ENCODE data around the gene ELL.

The ELL gene

DNA sequence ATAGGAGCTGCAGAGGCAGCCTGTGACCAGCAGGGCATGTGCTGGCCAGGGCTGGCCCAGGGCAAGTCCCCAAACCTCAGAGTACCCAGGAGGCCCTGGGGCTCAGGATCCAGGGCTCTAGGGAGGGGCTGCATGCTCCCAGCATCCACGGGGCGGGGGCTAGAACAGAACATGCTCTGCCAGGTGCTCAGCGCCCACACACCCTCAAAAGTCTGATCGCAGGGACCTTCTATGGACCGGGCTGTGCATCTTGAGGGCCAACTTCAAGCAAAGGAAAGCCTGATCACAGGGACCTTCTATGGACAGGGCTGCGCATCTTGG, 33.5 kb downstream of the ELL start:
- TF ChIP-seq TOX (CRISPR knock-in tag; IDR thresholded peaks at IDR 0.05; ENCODE audit: borderline replicate concordance) (no peak), OSR1 (CRISPR knock-in tag; IDR thresholded peaks at IDR 0.05) (no peak), GLIS3 (CRISPR knock-in tag; IDR thresholded peaks at IDR 0.05) (no peak), ZC3H10 (CRISPR knock-in tag; IDR thresholded peaks at IDR 0.05) (no peak), TCF4 (CRISPR knock-in tag; IDR thresholded peaks at IDR 0.05; ENCODE audit: borderline replicate concordance) (no peak), ZFP3 (CRISPR knock-in tag; IDR thresholded peaks at IDR 0.05) (no peak), BACH2 (CRISPR knock-in tag; IDR thresholded peaks at IDR 0.05; ENCODE audit: borderline replicate concordance) (no peak), ESRRG (CRISPR knock-in tag; IDR thresholded peaks at IDR 0.05) (no peak), PPARA (CRISPR knock-in tag; IDR thresholded peaks at IDR 0.05; ENCODE audit: borderline replicate concordance) (no peak), SNAI2 (CRISPR knock-in tag; IDR thresholded peaks at IDR 0.05) (no peak)
- TF ChIP-seq, protein P1, sequence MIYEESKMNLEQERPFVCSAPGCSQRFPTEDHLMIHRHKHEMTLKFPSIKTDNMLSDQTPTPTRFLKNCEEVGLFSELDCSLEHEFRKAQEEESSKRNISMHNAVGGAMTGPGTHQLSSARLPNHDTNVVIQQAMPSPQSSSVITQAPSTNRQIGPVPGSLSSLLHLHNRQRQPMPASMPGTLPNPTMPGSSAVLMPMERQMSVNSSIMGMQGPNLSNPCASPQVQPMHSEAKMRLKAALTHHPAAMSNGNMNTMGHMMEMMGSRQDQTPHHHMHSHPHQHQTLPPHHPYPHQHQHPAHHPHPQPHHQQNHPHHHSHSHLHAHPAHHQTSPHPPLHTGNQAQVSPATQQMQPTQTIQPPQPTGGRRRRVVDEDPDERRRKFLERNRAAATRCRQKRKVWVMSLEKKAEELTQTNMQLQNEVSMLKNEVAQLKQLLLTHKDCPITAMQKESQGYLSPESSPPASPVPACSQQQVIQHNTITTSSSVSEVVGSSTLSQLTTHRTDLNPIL (CRISPR knock-in tag; IDR thresholded peaks at IDR 0.05; ENCODE audit: low read depth): no peak
- peak; percentile 78 for ATAC-seq

DNA sequence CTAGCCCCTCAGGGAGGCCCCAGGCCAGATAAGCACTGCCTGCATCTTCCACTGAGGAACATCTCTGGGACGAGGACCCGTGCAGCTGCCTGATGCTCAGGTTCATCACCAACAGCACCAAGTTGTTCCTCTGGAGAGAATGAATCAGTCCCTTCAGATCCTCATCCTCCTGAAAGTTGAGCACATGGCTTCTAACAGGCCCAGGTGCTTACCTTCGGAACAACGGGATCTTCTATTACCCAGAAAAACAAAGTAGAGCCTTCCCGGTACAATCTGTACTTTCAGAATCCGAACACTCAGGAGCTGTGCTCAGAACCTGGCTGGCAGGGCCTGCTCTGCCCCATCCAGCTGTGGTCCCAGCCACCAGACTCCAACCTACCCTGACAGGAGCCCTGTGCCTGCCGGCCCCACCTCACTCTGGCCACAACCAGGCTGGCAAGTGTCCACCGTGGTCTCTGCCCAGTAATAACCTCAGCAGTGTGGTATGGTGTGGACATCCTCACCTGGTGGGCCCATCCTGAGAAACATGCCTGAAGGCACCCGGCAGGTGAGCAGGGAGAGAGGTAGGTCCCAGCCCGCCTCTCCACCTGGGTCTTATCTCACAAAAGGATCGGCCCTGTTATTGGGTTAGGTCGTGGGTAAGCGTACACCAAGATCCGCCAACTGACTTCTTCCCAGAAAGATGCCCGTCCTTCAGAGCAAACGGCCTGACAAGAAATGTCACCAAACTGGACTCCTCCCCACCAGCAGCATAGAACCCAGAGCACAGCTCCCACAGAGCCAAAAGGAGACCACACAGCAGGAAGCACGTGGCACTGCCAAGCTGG, 34.1 kb downstream of the ELL start:
- no peak for TF ChIP-seq ZNF8 (CRISPR knock-in tag; IDR thresholded peaks at IDR 0.05)
- no peak for TF ChIP-seq ZNF565 (CRISPR knock-in tag; conservative IDR thresholded peaks at IDR 0.05; ENCODE audit: low read depth)
- TF ChIP-seq ZFP30 (CRISPR knock-in tag; IDR thresholded peaks at IDR 0.05): no peak
- TF ChIP-seq ZNF70 (CRISPR knock-in tag; IDR thresholded peaks at IDR 0.05): no peak
- no peak for TF ChIP-seq TCF4 (CRISPR knock-in tag; IDR thresholded peaks at IDR 0.05; ENCODE audit: borderline replicate concordance)
- TF ChIP-seq ISL1 (CRISPR knock-in tag; IDR thresholded peaks at IDR 0.05): no peak
- TF ChIP-seq, protein P2, sequence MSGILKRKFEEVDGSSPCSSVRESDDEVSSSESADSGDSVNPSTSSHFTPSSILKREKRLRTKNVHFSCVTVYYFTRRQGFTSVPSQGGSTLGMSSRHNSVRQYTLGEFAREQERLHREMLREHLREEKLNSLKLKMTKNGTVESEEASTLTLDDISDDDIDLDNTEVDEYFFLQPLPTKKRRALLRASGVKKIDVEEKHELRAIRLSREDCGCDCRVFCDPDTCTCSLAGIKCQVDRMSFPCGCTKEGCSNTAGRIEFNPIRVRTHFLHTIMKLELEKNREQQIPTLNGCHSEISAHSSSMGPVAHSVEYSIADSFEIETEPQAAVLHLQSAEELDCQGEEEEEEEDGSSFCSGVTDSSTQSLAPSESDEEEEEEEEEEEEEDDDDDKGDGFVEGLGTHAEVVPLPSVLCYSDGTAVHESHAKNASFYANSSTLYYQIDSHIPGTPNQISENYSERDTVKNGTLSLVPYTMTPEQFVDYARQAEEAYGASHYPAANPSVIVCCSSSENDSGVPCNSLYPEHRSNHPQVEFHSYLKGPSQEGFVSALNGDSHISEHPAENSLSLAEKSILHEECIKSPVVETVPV (CRISPR knock-in tag; IDR thresholded peaks at IDR 0.05): no peak
- TF ChIP-seq OSR1 (CRISPR knock-in tag; IDR thresholded peaks at IDR 0.05): no peak
- no peak for TF ChIP-seq ARNTL (CRISPR knock-in tag; IDR thresholded peaks at IDR 0.05; ENCODE audit: borderline replicate concordance, low read depth)
- no peak for TF ChIP-seq PPARA (CRISPR knock-in tag; IDR thresholded peaks at IDR 0.05; ENCODE audit: borderline replicate concordance)
- no peak for ATAC-seq

DNA sequence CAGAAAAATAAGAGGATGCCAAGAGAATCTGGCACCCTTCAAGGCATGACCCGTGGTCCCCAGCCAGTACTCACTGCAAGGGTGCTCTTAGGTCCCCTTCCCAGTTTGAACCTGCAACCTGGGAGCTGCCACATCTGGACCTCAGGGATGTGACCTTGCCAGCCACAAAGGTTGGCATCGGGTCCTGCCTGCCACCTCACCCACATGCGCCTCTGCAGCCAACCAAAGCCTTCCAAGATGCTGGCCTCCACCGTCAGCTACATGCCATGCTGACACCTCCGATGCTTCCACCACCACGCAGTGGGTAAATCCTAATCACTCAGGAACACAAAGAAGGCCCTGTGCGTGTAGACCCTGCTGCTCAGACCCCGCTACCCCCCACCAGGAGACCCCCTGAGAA, 35.1 kb downstream of the ELL start:
- no peak for ATAC-seq
- TF ChIP-seq ZNF8 (CRISPR knock-in tag; IDR thresholded peaks at IDR 0.05) (no peak), PPARA (CRISPR knock-in tag; IDR thresholded peaks at IDR 0.05; ENCODE audit: borderline replicate concordance) (no peak), BACH2 (CRISPR knock-in tag; IDR thresholded peaks at IDR 0.05; ENCODE audit: borderline replicate concordance) (no peak), ZC3H10 (CRISPR knock-in tag; IDR thresholded peaks at IDR 0.05) (no peak), SNAI2 (CRISPR knock-in tag; IDR thresholded peaks at IDR 0.05) (no peak), ZFP3 (CRISPR knock-in tag; IDR thresholded peaks at IDR 0.05) (no peak), ZNF70 (CRISPR knock-in tag; IDR thresholded peaks at IDR 0.05) (no peak), ESRRG (CRISPR knock-in tag; IDR thresholded peaks at IDR 0.05) (no peak), TCF4 (CRISPR knock-in tag; IDR thresholded peaks at IDR 0.05; ENCODE audit: borderline replicate concordance) (no peak), OSR1 (CRISPR knock-in tag; IDR thresholded peaks at IDR 0.05) (no peak), CSDC2 (CRISPR knock-in tag; IDR thresholded peaks at IDR 0.05) (no peak)
- TF ChIP-seq, protein P3, sequence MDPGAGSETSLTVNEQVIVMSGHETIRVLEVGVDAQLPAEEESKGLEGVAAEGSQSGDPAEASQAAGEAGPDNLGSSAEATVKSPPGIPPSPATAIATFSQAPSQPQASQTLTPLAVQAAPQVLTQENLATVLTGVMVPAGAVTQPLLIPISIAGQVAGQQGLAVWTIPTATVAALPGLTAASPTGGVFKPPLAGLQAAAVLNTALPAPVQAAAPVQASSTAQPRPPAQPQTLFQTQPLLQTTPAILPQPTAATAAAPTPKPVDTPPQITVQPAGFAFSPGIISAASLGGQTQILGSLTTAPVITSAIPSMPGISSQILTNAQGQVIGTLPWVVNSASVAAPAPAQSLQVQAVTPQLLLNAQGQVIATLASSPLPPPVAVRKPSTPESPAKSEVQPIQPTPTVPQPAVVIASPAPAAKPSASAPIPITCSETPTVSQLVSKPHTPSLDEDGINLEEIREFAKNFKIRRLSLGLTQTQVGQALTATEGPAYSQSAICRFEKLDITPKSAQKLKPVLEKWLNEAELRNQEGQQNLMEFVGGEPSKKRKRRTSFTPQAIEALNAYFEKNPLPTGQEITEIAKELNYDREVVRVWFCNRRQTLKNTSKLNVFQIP (CRISPR knock-in tag; IDR thresholded peaks at IDR 0.05; ENCODE audit: borderline replicate concordance, low read depth): no peak
- TF ChIP-seq, protein P1 (CRISPR knock-in tag; IDR thresholded peaks at IDR 0.05; ENCODE audit: low read depth): no peak
- TF ChIP-seq, protein P4, sequence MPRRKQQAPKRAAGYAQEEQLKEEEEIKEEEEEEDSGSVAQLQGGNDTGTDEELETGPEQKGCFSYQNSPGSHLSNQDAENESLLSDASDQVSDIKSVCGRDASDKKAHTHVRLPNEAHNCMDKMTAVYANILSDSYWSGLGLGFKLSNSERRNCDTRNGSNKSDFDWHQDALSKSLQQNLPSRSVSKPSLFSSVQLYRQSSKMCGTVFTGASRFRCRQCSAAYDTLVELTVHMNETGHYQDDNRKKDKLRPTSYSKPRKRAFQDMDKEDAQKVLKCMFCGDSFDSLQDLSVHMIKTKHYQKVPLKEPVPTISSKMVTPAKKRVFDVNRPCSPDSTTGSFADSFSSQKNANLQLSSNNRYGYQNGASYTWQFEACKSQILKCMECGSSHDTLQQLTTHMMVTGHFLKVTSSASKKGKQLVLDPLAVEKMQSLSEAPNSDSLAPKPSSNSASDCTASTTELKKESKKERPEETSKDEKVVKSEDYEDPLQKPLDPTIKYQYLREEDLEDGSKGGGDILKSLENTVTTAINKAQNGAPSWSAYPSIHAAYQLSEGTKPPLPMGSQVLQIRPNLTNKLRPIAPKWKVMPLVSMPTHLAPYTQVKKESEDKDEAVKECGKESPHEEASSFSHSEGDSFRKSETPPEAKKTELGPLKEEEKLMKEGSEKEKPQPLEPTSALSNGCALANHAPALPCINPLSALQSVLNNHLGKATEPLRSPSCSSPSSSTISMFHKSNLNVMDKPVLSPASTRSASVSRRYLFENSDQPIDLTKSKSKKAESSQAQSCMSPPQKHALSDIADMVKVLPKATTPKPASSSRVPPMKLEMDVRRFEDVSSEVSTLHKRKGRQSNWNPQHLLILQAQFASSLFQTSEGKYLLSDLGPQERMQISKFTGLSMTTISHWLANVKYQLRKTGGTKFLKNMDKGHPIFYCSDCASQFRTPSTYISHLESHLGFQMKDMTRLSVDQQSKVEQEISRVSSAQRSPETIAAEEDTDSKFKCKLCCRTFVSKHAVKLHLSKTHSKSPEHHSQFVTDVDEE (CRISPR knock-in tag; IDR thresholded peaks at IDR 0.05): no peak

All from SK-N-SH treated with all-trans-retinoic acid at 6 μM for 48 hours (cell line).